HL-60 (cell line): ENCODE data around the gene MSI2.

Source experiments
- GABPA ChIP-seq: IDR thresholded peaks from 2 replicates; pipeline ENCODE4 v1.6.1; 2012; ENCODE audit warnings: low read depth
- POLR2AphosphoS5 ChIP-seq: IDR thresholded peaks from 2 replicates; pipeline ENCODE4 v1.6.1; 2012; ENCODE audit warnings: low read depth
- REST ChIP-seq: IDR thresholded peaks from 2 replicates; pipeline ENCODE4 v1.6.1; 2012; ENCODE audit warnings: low read depth; ENCODE audit not compliant: insufficient replicate concordance
- SPI1 ChIP-seq: IDR thresholded peaks from 2 replicates; pipeline ENCODE4 v1.6.1; 2012; ENCODE audit warnings: low read depth, mild to moderate bottlenecking, borderline replicate concordance
- TF ChIP-seq, protein P1 (sequence below): IDR thresholded peaks from one replicate; pipeline ENCODE4 v1.5.1; 2011; ENCODE audit warnings: low read length, control low read depth, inconsistent platforms; ENCODE audit not compliant: insufficient read depth

GRCh38 chr17:57605675-57606105 lies 349.4 kb downstream of the MSI2 start:
- no peak for TF ChIP-seq REST
- no peak for TF ChIP-seq POLR2AphosphoS5
- TF ChIP-seq, protein P1, sequence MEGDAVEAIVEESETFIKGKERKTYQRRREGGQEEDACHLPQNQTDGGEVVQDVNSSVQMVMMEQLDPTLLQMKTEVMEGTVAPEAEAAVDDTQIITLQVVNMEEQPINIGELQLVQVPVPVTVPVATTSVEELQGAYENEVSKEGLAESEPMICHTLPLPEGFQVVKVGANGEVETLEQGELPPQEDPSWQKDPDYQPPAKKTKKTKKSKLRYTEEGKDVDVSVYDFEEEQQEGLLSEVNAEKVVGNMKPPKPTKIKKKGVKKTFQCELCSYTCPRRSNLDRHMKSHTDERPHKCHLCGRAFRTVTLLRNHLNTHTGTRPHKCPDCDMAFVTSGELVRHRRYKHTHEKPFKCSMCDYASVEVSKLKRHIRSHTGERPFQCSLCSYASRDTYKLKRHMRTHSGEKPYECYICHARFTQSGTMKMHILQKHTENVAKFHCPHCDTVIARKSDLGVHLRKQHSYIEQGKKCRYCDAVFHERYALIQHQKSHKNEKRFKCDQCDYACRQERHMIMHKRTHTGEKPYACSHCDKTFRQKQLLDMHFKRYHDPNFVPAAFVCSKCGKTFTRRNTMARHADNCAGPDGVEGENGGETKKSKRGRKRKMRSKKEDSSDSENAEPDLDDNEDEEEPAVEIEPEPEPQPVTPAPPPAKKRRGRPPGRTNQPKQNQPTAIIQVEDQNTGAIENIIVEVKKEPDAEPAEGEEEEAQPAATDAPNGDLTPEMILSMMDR, result no peak
- no peak for TF ChIP-seq SPI1
- TF ChIP-seq GABPA, result no peak
